ENCODE results near the gene IRS2. TPM values are rescaled to one million over a fixed set of nuclear protein-coding genes. Genes with fewer than 3 reads are reported as not detected.
"Not testable (repeated sequence)": the region's sequence is repeated elsewhere in the genome, so short reads cannot be mapped to it uniquely, and the experiment has no call there.

IRS2 gene
- total and polyA plus RNA-seq, 4 donors: 4.0 to 9.1 (median 6.7) TPM

DNA sequence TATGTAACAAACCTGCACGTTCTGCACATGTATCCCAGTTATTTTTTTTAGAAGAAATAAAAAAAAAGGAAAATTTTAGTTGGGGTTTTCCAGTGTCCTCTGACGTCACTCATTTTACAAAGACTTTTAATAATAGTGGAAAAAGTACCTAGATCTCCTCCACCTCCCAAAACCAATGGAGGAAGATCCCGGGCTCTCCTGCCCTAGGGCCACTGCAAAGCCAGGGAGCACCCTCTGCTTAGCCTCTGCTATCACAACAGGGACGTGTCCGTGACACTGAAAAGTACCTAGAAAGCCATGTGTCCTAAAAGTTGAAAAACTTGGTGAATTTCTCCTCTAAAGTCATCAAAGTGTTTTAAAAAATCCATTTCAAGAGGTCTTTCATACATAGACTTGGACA, 46.7 kb upstream of the IRS2 start (continued):
- no peak for TF ChIP-seq REST (IDR thresholded peaks at IDR 0.05)

DNA sequence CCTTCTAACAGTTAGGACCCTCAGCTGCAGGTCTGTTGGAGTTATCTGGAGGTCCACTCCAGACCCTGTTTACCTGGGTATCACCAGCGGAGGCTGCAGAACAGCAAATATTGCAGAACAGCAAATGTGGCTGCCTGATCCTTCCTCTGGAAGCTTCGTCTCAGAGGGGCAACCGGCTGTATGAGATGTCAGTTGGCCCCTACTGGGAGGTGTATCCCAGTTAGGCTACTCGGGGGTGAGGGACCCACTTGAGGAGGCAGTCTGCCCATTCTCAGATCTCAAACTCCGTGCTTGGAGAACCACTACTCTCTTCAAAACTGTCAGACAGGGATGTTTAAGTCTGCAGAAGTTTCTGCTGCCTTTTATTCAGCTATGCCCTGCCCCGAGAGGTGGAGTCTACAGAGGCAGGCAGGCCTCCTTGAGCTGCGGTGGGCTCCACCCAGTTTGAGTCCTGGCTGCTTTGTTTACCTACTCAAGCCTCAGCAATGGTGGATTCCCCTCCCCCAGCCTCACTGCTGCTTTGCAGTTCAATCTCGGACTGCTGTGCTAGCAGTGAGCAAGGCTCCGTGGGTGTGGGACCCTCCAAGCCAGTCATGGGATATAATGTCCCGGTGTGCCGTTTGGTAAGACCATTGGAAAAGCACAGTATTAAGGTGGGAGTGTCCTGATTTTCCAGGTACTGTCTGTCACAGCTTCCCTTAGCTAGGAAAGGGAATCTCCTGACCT, 42.4 kb upstream of the IRS2 start:
- not testable (repeated sequence) for H3K4me1 ChIP-seq (ENCODE audit: control insufficient read depth in 4 of 4, insufficient read depth in 4 of 4, low read length in 3 of 4); H3K27ac ChIP-seq (ENCODE audit: low read depth in 1 of 2, low read length in 2 of 2); H3K27me3 ChIP-seq (ENCODE audit: control insufficient read depth in 4 of 4, insufficient read depth in 4 of 4, low read length in 3 of 4); H3K9ac ChIP-seq (ENCODE audit: low read depth in 1 of 2, low read length in 2 of 2); H3K36me3 ChIP-seq (ENCODE audit: control insufficient read depth in 4 of 4, insufficient read depth in 3 of 4, low read depth in 1 of 4, low read length in 3 of 4); H3K9me3 ChIP-seq (ENCODE audit: control insufficient read depth in 4 of 4, low read length in 3 of 4); DNase-seq (ENCODE audit: low spot score); H3K4me3 ChIP-seq (ENCODE audit: low read depth in 1 of 3, low read length in 3 of 3)
- 94% methylated on average over 11 of the region's 11 CpGs for whole genome bisulfite sequencing

- H3K36me3 ChIP-seq (ENCODE audit: control insufficient read depth in 4 of 4, insufficient read depth in 3 of 4, low read depth in 1 of 4, low read length in 3 of 4); H3K4me3 ChIP-seq (ENCODE audit: low read depth in 1 of 3, low read length in 3 of 3); H3K9ac ChIP-seq (ENCODE audit: low read depth in 1 of 2, low read length in 2 of 2); H3K9me3 ChIP-seq (ENCODE audit: control insufficient read depth in 4 of 4, low read length in 3 of 4); DNase-seq (ENCODE audit: low spot score); H3K27ac ChIP-seq (ENCODE audit: low read depth in 1 of 2, low read length in 2 of 2); H3K4me1 ChIP-seq (ENCODE audit: control insufficient read depth in 4 of 4, insufficient read depth in 4 of 4, low read length in 3 of 4); H3K27me3 ChIP-seq (ENCODE audit: control insufficient read depth in 4 of 4, insufficient read depth in 4 of 4, low read length in 3 of 4): not testable (repeated sequence)
- 91% methylated on average over 6 of the region's 6 CpGs for WGBS
These were observed 36.8 kb upstream of the IRS2 start for GRCh38 chr13:109823201-109823600.

GRCh38 chr13:109821103-109821502, 34.7 kb upstream of the IRS2 start:
- H3K27me3 ChIP-seq (ENCODE audit: control insufficient read depth in 4 of 4, insufficient read depth in 4 of 4, low read length in 3 of 4): no peaks in the 10 kb centered on the region
- H3K36me3 ChIP-seq (ENCODE audit: control insufficient read depth in 4 of 4, insufficient read depth in 3 of 4, low read depth in 1 of 4, low read length in 3 of 4): no peaks in the 10 kb centered on the region
- H3K4me1 ChIP-seq (ENCODE audit: control insufficient read depth in 4 of 4, insufficient read depth in 4 of 4, low read length in 3 of 4): peaks cover 2 to 15% (median 10%) of the 10 kb centered on the region in 4 donors
- no peaks in the 10 kb centered on the region for H3K9me3 ChIP-seq (ENCODE audit: control insufficient read depth in 4 of 4, low read length in 3 of 4)
- 56% methylated on average over 3 of the region's 3 CpGs for WGBS
- no peak overlapping the region for H3K27ac ChIP-seq (ENCODE audit: low read depth in 1 of 2, low read length in 2 of 2)
- no peak overlapping the region for H3K4me3 ChIP-seq (ENCODE audit: low read depth in 1 of 3, low read length in 3 of 3)
- TF ChIP-seq HNF4G (IDR thresholded peaks at IDR 0.05): no peak
- no peak for TF ChIP-seq YY1 (IDR thresholded peaks at IDR 0.05)
- TF ChIP-seq MAX (IDR thresholded peaks at IDR 0.05): no peak
- TF ChIP-seq, protein P1, sequence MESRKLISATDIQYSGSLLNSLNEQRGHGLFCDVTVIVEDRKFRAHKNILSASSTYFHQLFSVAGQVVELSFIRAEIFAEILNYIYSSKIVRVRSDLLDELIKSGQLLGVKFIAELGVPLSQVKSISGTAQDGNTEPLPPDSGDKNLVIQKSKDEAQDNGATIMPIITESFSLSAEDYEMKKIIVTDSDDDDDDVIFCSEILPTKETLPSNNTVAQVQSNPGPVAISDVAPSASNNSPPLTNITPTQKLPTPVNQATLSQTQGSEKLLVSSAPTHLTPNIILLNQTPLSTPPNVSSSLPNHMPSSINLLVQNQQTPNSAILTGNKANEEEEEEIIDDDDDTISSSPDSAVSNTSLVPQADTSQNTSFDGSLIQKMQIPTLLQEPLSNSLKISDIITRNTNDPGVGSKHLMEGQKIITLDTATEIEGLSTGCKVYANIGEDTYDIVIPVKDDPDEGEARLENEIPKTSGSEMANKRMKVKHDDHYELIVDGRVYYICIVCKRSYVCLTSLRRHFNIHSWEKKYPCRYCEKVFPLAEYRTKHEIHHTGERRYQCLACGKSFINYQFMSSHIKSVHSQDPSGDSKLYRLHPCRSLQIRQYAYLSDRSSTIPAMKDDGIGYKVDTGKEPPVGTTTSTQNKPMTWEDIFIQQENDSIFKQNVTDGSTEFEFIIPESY (IDR thresholded peaks at IDR 0.05): no peak
- no peak for TF ChIP-seq NR2F2 (IDR thresholded peaks at IDR 0.05)
- no peak for TF ChIP-seq EGR1 (IDR thresholded peaks at IDR 0.05; ENCODE audit: low read depth in 2 of 2)
- no peak for TF ChIP-seq RAD21 (IDR thresholded peaks at IDR 0.05)
- no peak for TF ChIP-seq TAF1 (conservative IDR thresholded peaks at IDR 0.05)
- DNase-seq (ENCODE audit: low spot score): no peak
- no peak overlapping the region for H3K9ac ChIP-seq (ENCODE audit: low read depth in 1 of 2, low read length in 2 of 2)
